NCI-H1092 (cell line): Measurements from ENCODE around the gene KDM8.
"Not testable (repeated sequence)": the region's sequence is repeated elsewhere in the genome, so short reads cannot be mapped to it uniquely, and the experiment has no call there.

Source experiments
- DNase-seq: peaks from one replicate; lab custom pipeline; 2025; lab: John Stamatoyannopoulos, UW

The KDM8 gene

GRCh38 chr16:27242868-27243590, 39.7 kb downstream of the KDM8 start:
- DNase-seq = no peak

DNA sequence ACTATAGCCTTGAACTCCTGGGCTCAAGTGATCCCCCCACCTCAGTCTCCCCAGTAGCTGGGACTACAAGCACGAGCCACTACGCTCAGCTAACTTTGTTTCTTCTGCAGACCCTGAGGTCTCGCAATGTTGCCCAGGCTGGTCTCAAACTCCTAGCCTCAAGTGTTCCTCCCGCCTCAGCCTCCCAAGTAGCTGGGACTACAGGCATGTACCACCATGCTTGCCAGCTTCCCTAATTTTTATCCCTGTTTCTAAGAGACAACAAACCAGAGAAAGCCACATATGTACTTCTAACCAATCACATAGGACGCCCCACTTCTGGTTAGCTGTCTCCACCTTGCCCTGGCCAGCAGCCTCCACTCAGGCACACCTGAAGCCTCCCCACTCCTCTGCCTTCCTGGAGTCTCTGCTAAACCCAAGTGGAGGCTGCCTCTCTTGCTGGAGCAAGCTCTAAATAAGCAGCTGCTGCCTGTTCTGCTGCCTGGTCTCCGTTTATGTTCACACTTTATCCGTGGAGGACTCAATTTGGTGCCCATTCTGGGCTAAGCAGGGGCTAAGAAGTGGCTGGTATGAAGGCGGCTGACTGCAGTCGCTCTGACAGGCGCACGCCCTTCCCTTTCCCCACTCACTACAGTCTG, 40.5 kb downstream of the KDM8 start:
- DNase-seq = no peak

DNA sequence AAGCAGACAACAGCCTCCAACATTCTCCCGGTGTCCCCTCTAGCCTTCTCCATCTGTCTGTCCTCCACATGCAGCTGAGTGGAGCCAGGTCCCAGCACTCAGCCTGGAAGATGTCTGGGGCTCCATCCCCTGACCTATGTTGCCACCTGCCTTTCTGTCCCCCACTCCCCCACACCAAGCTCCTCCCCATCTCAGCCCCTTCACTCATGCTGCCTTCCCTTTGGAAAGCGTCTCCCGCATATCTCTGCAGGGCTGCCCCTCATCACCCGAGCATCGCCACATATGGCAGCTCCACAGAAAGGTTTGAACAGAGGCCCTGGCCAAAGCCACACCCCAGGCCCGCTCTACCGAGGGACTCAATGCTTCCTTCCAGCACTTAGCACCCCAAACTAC, 41.0 kb downstream of the KDM8 start:
- DNase-seq = no peak

DNA sequence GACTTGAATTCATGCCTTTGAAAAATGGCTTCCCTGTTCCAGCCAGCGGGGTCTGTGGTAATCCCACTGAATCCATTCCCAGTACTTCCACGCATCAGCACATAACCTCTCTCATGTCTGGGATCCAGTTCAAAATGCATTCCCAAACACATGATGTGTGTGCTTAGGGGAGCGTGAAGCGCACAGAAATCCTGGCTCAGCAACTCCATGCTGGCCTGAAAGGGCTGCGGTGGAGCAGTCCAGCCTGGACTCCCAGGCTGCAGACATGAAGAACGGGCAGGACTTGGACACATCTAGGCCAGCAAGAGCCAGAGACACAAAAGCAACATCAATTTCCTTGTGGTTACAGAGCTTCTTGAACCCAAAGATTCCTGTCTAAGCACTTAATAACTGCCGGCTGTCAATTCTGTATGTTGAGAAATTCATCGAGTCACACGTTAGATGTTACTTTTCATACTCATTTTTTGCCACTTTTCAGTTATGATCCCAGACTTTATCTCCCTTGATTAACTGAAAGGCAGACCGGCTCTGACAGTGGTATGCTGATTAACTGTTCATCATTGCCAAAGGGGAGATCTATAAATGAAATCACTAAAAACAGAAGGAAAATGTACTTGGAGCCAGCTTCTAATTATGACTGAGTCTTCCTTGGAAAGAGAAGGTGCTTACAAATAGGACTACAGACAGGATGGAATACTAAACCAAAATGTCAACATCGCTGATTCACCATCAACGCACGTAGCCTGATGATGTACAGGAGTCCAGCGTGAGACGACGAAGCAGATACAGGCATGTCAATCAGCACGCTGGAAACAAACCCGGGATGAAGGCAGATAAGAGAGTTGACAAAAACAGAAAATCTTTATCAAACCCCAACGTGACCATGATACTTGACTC, 42.2 kb downstream of the KDM8 start:
- DNase-seq = no peak

DNA sequence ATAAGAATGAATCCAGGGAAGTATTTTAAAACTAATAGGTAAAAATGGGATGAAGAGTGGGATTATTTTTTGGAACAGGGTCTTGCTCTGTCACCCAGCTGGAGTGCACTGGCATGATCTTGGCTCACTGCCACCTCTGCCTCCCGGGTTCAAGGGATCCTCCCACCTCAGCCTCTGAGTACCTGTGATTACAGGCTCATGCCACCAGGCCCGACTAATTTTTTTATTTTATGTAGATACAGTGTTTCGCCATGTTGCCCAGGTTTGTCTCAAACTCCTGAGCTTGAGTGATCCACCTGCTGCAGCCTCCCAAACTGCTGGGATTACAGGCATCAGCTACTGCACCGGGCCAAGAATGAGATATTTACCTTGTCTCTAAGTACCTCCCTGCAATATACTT, 43.1 kb downstream of the KDM8 start:
- no peak for DNase-seq

DNA sequence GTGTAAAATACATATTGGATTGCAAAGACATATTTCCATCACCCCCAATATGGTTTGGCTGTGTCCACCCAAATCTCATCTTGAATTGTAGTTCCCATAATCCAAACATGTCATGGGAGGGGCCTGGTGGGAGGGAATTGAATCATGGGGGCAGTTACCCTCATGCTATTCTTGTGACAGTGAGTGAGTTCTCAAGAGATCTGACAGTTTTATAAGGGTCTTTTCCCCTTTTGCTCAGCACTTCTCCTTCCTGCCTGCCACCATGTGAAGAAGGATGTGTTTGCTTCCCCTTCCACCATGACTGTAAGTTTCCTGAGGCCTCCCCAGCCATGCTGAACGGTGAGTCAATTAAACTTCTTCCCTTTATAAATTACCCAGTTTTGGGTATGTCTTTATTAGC, 43.8 kb downstream of the KDM8 start:
- not testable (repeated sequence) for DNase-seq

DNA sequence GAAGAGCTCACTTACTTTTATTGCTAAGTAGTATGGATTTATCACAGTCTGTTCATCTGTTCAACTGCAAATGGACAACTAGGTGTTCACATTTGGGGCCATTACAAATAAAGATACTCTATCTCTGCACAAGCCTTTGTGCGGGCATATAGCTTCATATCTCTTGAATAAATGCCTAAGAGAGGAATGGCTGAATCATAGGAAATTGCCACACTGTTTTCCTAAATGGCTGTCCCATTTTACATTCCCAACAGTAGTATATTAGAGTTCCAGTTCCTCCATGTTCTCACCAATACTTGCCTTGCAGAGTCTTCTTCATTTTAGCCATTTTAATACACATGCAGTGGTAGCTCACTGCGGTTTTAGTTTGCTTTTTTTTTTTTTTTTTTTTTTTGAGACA, 44.7 kb downstream of the KDM8 start:
- no peak for DNase-seq

GRCh38 chr16:27248886-27249285, 45.6 kb downstream of the KDM8 start:
- DNase-seq = not testable (repeated sequence)

- DNase-seq = no peak
Measured at GRCh38 chr16:27251541-27252205, 48.3 kb downstream of the KDM8 start.

GRCh38 chr16:27252206-27252585, 48.9 kb downstream of the KDM8 start:
- DNase-seq = no peak

DNA sequence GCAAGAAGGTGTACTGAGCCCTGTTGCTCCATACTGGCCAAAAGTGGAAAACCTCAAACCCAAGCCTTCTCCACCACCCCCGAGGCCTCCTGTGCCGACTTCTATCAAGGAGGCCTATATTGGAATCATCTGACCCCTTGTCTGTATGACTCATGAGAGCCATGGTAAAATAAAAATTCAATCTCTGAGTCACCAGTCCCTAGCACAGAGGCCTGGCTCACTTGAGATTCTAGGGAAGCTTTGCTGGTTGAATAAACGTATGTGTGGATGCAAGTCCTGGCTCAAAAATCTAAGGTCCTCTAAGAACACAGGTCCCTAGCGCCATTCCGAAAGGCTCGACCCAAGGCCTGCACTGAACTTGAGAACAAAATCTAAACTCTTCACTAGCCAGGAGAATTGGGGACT, 50.2 kb downstream of the KDM8 start:
- no peak for DNase-seq

DNA sequence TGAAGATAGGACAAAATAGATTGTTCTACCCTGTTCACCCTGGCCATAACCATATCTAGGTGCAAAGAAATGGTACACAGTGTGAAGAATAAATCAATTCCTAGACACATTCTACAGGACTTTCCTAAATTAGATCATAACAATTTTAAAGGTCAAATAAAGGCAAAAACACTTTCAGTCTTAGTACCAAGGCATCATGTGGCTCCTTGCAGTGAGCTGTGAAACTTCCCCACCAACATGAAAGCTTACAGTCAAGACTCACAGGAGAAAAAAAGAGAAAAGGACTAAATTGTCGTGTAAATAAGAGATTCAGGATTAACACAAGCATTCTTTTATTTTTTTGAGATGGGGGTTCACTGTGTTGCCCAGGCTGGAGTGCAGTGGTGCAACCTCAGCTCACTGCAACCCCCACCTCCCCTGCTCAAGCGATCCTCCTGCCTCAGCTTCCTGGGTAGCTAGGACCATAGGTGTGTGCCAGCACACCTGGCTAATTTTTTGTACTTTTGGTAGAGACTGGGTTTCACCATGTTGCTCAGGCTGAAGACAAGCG, 51.0 kb downstream of the KDM8 start:
- no peak for DNase-seq

DNA sequence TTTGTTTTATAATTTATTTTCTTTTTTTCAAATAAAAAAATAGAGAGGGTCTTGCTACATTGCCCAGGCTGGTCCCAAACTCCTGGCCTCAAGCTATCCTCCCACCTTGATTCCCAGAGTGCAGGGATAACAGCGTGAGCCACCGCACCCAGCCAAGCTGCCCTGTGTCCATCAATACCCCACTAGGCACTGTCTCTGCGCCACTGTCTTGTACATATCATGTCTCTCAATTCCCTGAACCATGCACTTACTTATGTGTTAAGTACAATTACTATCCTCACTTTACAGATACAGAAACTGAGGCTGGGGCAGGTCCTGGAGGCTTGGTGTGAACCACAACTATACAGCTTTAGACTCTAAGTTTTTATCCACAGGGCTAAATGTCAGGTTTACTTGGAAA, 53.5 kb downstream of the KDM8 start:
- no peak for DNase-seq

DNA sequence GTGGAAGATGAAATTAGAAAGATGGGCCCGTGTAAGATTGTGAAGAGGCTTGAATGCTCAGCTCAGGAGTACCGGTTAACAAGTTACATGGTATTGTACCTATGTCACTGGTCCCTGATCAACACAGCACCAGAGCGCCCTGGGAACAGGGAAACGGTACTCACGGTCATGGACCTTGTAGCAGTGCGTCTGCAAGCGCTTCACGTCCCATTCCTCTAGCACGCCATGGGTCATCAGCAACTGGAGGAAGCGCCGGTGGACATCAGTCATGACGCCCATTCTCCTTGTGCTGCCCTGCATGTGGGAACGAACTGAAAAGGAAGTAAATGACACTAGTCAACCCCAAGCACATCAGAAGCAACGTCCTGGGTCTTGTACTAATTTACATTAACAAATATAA, 53.9 kb downstream of the KDM8 start:
- no peak for DNase-seq

- no peak for DNase-seq
Measured at GRCh38 chr16:27258241-27258734, 55.0 kb downstream of the KDM8 start.

GRCh38 chr16:27259710-27260109, 56.4 kb downstream of the KDM8 start:
- DNase-seq = no peak

DNA sequence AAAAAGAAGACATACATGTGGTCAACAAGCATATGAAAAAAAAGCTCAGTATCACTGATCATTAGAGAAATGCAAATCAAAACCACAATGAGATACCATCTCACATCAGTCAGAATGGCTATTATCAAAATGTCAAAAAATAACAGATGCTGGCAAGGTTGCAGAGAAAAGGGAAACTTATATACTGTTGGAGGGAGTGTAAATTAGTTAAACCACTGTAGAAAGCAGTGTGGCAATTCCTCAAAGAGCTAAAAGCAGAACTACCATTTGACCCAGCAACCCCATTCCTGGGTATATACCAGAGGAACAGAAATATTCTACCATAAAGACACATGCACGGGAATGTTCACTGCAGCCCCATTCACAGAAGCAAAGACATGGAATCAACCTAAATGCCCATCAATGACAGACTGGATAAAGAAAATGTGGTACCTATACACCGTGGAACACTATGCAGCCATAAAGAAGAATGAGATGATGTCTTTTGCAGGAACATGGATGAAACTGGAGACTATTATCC, 59.6 kb downstream of the KDM8 start:
- not testable (repeated sequence) for DNase-seq

DNA sequence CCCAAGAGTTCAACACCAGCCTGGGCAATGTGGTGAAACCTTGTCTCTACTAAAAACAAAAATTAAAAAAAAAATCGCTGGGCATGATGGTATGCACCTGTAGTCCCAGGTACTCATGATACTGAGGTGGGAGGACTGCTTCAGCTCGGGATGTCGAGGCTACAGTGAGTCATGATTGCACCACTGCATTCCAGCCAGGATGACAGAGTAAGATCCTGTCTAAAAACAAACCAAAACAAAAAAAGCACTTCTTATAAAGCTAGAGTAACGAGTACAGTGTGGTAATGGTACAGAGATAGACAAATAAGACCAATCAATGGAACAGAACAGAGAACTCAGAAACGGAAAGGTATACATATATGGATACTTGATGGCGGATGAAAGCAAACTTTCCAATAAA, 60.8 kb downstream of the KDM8 start:
- no peak for DNase-seq

DNA sequence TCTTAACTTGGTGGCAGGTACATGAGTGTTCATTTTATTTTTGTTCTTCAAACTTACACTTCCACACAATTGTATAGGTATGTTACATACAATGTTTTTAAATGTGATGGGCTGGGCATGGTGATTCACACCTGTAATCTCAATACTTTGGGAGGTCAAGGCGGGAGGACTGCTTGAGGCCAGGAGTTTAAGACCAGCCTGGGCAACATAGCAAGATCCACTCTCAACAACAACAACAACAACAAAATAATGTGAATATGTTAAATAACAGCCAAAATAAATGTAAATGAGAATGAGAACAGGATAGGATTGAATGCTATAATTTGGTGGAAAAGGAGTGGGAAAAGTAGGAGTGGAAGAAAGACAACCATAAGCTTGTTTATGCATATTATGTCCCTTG, 62.7 kb downstream of the KDM8 start:
- no peak for DNase-seq

GRCh38 chr16:27267037-27267677, 63.8 kb downstream of the KDM8 start:
- no peak for DNase-seq
